Stimulated activated naive CD8-positive, alpha-beta T cell treated with anti-CD3 and anti-CD28 coated beads, Interleukin-15, Interleukin-2, amounts not matched to agents 100 U/mL and 50 U/mL, for 24 hours (primary cell): ENCODE data around the gene STAP1.

ENCODE experiments used
- ATAC-seq: fragments of 150-1000 bp; cut with Tn5 transposase; one replicate; pipeline ENCODE4 v1.10.0; 2021
- DNase-seq: peaks from one replicate; pipeline ENCODE4 v3.0.0; 2021

The STAP1 gene

DNA sequence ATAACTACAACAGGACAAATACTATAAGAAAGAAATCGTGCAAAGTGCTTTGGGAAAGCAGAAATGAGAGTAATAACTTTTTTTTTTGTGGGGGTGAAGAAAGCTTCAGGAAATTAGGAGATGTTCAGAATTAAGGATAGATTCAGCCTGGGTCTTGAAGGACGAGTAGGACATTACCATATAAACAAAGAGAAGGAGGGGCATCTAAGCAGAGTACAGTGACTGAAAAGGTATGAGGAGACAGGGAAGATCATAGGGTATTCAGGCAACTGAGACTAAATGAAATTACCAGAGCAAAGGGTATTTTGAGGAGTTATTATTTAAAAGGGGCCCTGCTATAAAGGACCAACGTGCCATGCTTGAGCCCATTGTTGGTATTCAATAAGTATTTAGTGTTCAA lies 3.1 kb upstream of the STAP1 start:
- no peak for DNase-seq
- ATAC-seq: no peak

DNA sequence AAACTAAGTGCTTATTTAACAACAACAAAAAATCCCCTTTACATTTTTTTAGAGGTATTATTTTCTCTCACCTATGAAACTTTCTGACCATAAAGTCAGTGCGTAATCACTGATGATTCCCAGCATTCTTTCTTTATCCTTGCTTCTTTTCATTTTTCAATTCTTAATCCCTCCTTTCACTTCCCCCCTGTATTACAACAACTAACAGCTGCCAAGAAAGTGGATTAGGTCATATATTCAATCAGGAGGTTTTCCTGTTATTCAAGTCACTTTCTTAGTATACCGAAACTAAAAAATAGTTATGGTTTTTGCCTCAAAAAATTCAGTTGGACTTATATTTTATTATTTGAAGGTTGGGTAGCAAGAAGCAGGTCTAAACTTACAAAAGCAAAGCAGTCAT lies 2.1 kb upstream of the STAP1 start:
- ATAC-seq (no peak), DNase-seq (no peak)

- ATAC-seq (no peak), DNase-seq (no peak)
Measured at GRCh38 chr4:67565284-67565683, 6.8 kb downstream of the STAP1 start.

GRCh38 chr4:67566335-67566734 lies 7.8 kb downstream of the STAP1 start:
- DNase-seq (no peak), ATAC-seq (peak; percentile 83)

DNA sequence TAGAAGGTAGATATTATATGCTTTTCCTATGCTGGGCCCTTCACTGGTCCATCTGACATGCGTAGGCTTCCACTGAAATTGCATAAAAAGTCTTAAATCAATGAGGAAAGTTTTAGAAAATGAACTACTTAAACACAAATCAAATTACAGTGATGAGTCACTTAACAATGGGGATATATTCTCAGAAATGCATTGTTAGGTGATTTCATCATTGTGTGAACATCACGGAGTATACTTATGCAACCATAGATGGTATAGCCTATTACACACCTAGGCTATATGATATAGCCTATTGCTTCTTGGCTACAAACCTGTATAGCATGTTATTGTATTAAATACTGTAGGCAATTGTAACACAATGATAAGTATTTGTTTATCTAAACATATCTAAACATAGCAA lies 10.3 kb downstream of the STAP1 start:
- DNase-seq (no peak), ATAC-seq (no peak)

DNA sequence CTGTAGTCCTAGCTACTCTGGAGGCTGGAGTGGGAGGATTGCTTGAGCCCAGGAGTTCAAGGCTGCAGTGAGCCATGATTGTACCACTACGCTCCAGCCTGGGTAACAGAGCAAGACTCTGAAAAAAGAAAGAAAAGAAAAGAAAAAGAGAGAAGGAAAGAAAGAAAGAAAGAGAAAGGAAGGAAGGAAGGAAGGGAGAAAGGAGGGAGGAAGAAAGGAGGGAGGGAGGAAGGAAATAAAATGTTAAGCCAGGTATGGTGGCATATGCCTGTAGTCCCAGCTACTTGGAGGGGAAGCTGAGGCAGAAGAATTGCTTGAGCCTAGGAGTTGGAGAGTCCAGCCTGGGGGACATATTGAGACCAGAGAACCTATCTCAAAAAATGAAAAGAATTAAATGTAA lies 12.0 kb downstream of the STAP1 start:
- ATAC-seq: no peak
- no peak for DNase-seq

- ATAC-seq (no peak), DNase-seq (no peak)
Measured at GRCh38 chr4:67571975-67572374, 13.4 kb downstream of the STAP1 start.

DNA sequence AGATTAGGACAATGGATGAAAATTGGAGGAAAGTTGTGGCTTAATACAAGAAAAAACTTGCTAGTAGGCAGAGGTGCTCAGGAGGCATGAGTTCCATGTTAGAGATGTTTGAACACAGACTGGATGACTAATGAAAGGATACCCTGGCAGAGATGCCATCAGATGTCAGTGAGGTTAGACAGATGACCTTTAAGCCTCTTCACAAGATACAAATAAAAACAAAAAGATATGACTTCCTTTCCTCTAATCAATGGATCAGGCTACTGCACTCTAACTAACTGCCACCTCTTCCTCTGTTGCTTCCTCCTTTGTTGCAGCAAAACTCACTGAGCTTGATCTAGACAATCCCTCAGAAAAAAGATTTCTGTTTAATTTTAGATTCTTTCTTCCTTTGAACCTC lies 14.7 kb downstream of the STAP1 start:
- DNase-seq (no peak), ATAC-seq (peak; percentile 89)

DNA sequence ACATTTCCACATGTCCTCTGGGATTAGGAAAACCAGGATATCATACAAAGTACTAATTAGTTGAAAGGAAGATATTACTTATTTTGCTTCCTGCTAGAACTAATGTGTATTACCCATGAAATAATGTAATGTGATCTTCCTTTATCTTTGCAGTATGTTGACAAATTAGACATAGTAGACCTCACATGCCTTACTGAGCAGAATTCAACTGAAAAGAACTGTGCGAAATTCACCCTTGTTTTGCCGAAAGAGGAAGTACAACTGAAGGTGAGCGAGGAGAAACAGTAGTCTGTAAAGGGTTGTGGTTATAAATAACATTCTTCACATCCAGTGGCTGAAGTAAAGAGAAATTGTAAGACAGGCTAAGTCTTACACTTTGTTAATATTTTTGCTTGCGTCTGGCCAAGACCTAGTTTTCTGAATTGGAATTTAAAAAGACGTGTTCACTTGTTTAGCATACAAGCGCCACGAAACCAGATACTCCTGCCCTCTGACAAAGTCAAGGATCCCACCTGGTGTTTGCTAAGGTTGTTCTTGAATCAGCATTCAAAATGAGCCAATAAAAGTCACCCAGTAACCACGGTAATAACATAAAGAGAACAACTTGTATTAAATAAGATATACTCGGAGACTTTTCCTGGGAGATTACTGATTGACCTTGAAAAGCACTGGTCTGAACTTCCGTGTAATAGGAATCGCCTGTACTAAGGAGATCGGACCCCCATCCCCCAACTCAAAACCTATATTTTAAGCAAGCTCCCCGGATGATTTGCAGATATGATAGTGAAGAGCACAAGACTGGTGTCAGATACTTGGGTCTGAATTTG lies 16.9 kb downstream of the STAP1 start:
- DNase-seq (no peak), ATAC-seq (peak; percentile 54)

DNA sequence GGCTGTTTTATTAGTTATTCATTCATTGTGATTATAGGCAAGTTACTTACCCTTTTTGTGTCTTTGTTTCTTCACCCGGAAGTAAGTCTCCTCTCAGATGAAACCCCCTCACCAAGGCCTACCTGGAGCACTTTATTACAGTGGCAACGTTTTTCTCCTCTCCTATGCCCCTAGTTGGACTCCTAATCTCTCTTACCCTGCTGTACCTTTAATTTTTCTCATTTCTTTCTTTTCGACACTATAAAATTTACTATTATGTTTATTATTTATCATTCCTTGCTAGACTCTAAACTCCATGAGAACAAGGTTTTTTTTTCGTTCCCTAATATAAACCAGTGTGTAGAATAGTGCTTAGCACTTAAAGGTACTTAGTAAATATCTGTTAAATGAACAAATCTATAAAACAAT lies 17.5 kb downstream of the STAP1 start:
- ATAC-seq: no peak
- no peak for DNase-seq

GRCh38 chr4:67576538-67576937 lies 18.0 kb downstream of the STAP1 start:
- no peak for ATAC-seq
- DNase-seq: no peak

DNA sequence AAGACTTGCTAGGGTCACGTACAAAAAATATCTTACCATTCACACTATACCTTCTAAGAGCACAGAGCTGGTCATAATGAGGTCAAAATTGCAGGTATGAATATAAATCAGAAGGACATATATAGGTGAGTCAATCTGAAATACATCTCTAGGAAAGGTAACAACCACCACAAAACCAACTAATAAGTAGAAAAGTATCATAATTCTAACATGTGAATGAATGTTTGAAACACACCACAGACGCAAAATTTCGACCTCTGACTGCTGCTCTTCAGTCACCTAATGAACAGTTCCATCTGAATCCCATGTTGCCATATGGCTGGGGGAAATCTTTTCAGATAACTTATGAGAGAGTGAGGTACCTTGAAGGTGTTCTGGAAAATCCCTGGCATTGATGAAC lies 22.1 kb downstream of the STAP1 start:
- ATAC-seq (peak; percentile 45), DNase-seq (no peak)

- ATAC-seq (peak; percentile 89), DNase-seq (no peak)
Measured at GRCh38 chr4:67581208-67581857, 22.8 kb downstream of the STAP1 start.

DNA sequence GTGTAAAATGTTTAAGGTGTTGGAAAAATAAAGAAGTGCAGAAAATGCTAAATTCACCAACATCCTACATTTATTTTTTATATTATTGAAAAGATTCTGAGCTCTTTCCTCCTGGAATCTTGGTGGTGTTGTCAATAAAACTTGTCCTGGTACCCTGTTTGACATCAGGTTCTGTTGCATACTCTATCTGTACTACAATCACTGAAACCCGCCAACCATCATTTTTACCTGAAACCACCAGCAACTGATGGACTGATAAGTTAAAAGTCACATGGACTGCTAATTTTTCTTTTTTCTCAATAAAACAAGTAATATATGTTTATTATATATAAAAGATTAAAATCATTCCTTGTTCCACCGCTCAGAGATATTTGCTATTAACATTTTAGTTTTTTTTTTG lies 23.4 kb downstream of the STAP1 start:
- no peak for DNase-seq
- no peak for ATAC-seq

DNA sequence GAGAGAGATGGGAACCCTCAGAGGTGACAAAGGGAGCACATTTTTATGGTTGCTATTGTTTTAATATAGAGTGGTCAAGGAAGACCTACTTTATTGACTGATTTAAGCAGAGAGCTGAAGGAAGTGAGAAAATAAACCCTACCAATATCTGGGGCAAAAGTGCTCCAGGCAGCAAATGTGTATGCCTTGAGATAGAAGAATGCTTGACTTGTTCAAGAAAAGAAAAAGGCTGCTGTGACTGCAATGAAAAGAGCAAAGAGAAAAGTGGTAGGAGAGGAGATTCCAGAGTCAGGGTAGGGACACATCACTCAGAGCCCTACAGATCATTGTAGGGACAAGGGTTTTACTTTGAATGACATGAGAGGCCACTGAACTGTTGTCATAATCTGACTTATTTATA lies 26.0 kb downstream of the STAP1 start:
- DNase-seq: no peak
- no peak for ATAC-seq

- ATAC-seq (no peak), DNase-seq (no peak)
Measured at GRCh38 chr4:67587156-67587555, 28.6 kb downstream of the STAP1 start.

- ATAC-seq (no peak), DNase-seq (no peak)
Measured at GRCh38 chr4:67593741-67594175, 35.2 kb downstream of the STAP1 start.

DNA sequence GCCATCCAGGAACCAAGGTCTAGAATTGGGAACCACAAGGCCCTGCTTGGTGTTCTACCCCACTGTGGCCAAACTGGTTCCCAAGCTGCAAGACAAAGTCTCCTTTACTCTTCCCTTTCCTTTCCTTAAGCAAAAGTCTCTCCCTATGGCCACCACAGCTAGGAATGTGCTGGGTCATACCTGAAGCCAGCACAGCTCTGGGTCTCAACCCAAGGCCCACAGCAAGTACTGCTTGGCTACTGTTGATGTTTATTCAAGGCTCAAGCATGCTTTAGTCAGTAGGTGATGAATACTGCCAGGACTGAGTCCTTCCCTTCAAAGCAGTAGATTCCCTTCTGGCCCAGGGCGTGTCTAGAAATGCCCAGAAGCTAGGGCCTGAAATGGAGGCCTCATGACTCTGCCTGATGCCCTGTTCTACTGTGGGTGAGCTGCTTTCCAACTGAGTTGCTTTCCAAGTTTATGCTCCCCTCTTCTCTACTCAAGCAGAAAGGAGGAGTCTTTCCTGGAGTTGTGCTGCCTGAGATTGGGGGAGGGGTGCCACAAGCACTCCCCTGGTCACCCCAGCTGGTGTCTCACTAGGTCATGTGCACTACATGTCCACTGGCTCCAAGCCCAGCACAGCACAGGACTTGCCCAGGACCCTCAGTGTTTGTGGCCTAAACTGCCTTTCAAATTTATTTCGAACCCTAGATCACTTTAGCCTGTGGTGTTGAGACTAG lies 44.9 kb downstream of the STAP1 start:
- DNase-seq (no peak), ATAC-seq (no peak)

- no peak for ATAC-seq
- DNase-seq: no peak
Measured at GRCh38 chr4:67604029-67604381, 45.5 kb downstream of the STAP1 start.

- DNase-seq: no peak
- no peak for ATAC-seq
Measured at GRCh38 chr4:67604749-67605148, 46.2 kb downstream of the STAP1 start.

DNA sequence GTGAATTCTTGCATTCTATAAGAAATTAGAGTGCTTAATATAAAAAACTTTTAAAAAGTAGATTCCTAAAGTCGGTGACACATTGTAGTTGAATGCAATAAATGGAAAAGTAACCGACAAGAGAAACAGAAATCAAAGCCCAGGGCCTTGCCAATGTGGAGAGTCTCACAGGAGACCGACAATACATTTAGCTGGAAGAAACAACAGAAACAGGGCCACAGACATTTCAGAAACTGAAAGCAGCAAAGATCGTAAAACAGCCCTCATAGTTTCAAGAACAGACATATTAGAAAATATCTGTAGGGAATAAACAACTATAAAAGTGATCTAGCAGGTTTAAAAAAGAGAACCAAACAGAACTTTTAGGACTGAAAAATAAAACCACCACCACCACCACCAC lies 49.5 kb downstream of the STAP1 start:
- ATAC-seq (no peak), DNase-seq (no peak)

GRCh38 chr4:67614186-67614585 lies 55.7 kb downstream of the STAP1 start:
- DNase-seq (no peak), ATAC-seq (no peak)

DNA sequence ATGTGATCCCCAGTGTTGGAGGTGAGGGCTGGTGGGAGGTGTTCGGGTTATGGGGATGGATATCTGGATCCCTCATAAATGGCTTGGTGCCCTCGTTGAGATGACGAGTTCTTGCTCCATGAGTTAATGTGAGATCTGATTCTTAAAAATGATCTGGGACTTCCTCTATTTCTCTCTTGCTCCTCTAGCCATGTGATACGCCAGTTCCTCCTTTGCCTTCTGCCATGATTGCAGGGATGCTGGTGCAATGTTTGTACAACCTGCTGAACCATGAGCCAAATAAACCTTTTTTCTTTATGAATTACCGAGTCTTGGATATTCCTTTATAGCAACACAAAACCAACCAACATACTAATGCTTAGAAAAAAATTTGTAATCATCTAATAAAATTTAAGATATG lies 56.6 kb downstream of the STAP1 start:
- no peak for ATAC-seq
- no peak for DNase-seq
